ENCODE data around the gene AK9.

DNA sequence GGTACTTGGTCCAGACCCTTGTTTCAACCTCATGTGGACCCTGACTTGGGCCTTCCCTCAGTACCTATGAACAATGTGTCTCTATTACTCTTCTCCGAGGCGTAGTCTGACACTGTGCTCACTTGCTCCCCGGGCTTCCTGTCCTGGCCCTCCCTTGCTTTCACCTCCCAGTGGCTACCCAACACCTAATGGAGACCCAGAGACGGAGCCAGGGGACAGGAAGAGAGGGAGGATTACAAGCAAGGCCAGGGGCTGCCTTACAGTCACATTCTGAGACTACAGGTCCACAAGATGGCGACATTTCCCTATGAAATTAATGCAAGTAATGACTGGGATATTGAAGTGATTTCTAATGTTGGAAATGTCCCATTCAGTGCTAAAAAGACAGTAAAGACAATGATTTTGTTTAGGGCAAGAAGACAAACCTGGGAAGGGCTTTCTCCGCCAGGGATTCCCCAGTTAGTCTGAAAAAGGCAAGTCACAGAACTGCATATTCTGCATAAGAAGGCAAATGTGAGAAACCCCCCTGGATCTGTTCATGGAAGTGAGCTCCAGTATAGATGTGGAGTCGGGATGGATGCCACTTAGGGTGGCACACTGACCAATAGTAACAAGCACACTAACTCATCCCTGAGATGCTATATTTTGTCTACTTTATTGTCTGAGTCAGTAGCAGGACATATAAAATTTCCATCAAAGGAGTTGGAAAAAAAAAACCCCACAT is 163.9 kb downstream of the AK9 start:
- TF ChIP-seq, protein P1, sequence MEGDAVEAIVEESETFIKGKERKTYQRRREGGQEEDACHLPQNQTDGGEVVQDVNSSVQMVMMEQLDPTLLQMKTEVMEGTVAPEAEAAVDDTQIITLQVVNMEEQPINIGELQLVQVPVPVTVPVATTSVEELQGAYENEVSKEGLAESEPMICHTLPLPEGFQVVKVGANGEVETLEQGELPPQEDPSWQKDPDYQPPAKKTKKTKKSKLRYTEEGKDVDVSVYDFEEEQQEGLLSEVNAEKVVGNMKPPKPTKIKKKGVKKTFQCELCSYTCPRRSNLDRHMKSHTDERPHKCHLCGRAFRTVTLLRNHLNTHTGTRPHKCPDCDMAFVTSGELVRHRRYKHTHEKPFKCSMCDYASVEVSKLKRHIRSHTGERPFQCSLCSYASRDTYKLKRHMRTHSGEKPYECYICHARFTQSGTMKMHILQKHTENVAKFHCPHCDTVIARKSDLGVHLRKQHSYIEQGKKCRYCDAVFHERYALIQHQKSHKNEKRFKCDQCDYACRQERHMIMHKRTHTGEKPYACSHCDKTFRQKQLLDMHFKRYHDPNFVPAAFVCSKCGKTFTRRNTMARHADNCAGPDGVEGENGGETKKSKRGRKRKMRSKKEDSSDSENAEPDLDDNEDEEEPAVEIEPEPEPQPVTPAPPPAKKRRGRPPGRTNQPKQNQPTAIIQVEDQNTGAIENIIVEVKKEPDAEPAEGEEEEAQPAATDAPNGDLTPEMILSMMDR (IDR thresholded peaks at IDR 0.05): no peak
- no peak for TF ChIP-seq POLR2A (IDR thresholded peaks at IDR 0.05)

Data from lower leg skin (tissue), 3 donors.